ENCODE results near the gene MESP2. TPM values are rescaled to one million over a fixed set of nuclear protein-coding genes. Genes with fewer than 3 reads are reported as not detected.

Gene MESP2
- total and polyA plus RNA-seq, 9 of the 15 experiments (the other 6 are each of a cell fraction or from before 2014, with no cell fraction given), result 0.08 to 0.82 (median 0.37) TPM

DNA sequence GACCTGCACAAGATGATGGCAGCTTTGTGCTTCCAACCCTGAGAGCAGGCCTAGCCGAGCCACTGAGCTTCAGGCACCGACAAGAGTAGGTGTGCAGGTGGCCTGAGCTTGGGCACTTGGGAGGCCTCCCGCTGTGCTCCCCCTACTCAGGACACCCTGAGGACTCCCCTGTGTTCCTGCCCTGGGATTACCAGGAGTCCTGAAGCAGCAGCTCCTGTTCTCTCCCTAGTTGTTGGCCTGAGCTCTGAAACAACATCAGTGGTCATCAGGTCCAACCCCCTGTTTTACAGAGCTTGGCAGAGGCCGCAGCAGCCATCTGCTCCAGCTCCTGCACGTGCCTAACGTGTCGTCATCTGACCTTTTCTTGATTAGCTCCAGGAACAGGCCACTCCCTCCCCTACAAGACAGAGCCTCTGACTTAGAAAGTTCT lies 8.0 kb upstream of the MESP2 start (continued):
- TF ChIP-seq, protein P1, sequence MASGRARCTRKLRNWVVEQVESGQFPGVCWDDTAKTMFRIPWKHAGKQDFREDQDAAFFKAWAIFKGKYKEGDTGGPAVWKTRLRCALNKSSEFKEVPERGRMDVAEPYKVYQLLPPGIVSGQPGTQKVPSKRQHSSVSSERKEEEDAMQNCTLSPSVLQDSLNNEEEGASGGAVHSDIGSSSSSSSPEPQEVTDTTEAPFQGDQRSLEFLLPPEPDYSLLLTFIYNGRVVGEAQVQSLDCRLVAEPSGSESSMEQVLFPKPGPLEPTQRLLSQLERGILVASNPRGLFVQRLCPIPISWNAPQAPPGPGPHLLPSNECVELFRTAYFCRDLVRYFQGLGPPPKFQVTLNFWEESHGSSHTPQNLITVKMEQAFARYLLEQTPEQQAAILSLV (tag; IDR thresholded peaks at IDR 0.05), result no peak
- no peak for TF ChIP-seq ZZZ3 (IDR thresholded peaks at IDR 0.05)
- TF ChIP-seq DMBX1 (CRISPR knock-in tag; IDR thresholded peaks at IDR 0.05; ENCODE audit: borderline replicate concordance), result no peak
- TF ChIP-seq CTBP1 (IDR thresholded peaks at IDR 0.05; ENCODE audit: borderline replicate concordance), result no peak
- no peak for TF ChIP-seq NR2C2 (CRISPR knock-in tag; IDR thresholded peaks at IDR 0.05)
- TF ChIP-seq NR2C2 (tag; IDR thresholded peaks at IDR 0.05), result peak; percentile 15; the same call in 1 of the 2 replicates
- TF ChIP-seq NBN (IDR thresholded peaks at IDR 0.05; ENCODE audit: low read depth), result no peak
- TF ChIP-seq, protein P2, sequence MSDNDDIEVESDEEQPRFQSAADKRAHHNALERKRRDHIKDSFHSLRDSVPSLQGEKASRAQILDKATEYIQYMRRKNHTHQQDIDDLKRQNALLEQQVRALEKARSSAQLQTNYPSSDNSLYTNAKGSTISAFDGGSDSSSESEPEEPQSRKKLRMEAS (CRISPR knock-in tag; IDR thresholded peaks at IDR 0.05), result peak; percentile 53; the same call in 1 of the 2 replicates
- no peak for TF ChIP-seq CREB1 (IDR thresholded peaks at IDR 0.05)
- 0 out of 2 replicates have a peak, but pooled peaks have one; percentile 28 for TF ChIP-seq CREB1 (CRISPR knock-in tag; IDR thresholded peaks at IDR 0.05)
- no peak for TF ChIP-seq ILK (tag; IDR thresholded peaks at IDR 0.05; ENCODE audit: borderline replicate concordance, low read depth)
- TF ChIP-seq L3MBTL2 (IDR thresholded peaks at IDR 0.05), result peak; percentile 47; the same call in 1 of the 2 replicates
- TF ChIP-seq, protein P3, sequence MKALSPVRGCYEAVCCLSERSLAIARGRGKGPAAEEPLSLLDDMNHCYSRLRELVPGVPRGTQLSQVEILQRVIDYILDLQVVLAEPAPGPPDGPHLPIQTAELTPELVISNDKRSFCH (CRISPR knock-in tag; IDR thresholded peaks at IDR 0.05), result no peak
- TF ChIP-seq, protein P3 (tag; IDR thresholded peaks at IDR 0.05), result peak; percentile 57; the same call in 1 of the 2 replicates
- peak; percentile 94 for TF ChIP-seq BHLHE40 (IDR thresholded peaks at IDR 0.05; ENCODE audit: low read length)
- no peak for TF ChIP-seq KLF6 (CRISPR knock-in tag; IDR thresholded peaks at IDR 0.05; ENCODE audit: borderline replicate concordance)
- no peak for TF ChIP-seq MAFG (tag; conservative IDR thresholded peaks at IDR 0.05)
- TF ChIP-seq ZNF408 (CRISPR knock-in tag; IDR thresholded peaks at IDR 0.05; ENCODE audit: low read depth), result no peak
- peak; percentile 48; the same call in 1 of the 2 replicates for TF ChIP-seq CREM (IDR thresholded peaks at IDR 0.05; ENCODE audit: low read depth)
- peak; percentile 13 for TF ChIP-seq ZFP36 (IDR thresholded peaks at IDR 0.05; ENCODE audit: low read depth, low read length, partially characterized antibody)
